OCI-LY7 (cell line): ENCODE measurements around the gene USPL1.

Experiments
- CTCF ChIP-seq: fragments of 200-600 bp; sonication (generic); conservative IDR thresholded peaks from 2 replicates; pipeline ENCODE4 v1.5.1; 2014; ENCODE audit warnings: mild to moderate bottlenecking, antibody characterized with exemption, low read length, moderate library complexity, mixed read lengths
- EZH2phosphoT487 ChIP-seq: fragments of 200-600 bp; sonication (generic); IDR thresholded peaks from 2 replicates; pipeline ENCODE4 v1.6.1; 2018; ENCODE audit warnings: low read depth, borderline replicate concordance, mild to moderate bottlenecking, mixed run types, antibody characterized with exemption, low read length, moderate library complexity, mixed read lengths

- TF ChIP-seq CTCF (no peak), EZH2phosphoT487 (no peak)
Observed at GRCh38 chr13:30639671-30640070, 22.0 kb downstream of the USPL1 start.
